Body of pancreas (tissue), 4 donors: Measurements from ENCODE around the gene KRTAP4-16. TPM values are rescaled to one million over a fixed set of nuclear protein-coding genes. Genes with fewer than 3 reads are reported as not detected.

ENCODE experiments used
- ATAC-seq: fragments of 150-250 bp; one replicate; pipeline ENCODE4 v1.9.1; 2016
- DNase-seq, 4 donors: peaks; one replicate each; pipeline ENCODE4 v3.0.0-alpha.2; 2019
- H3K27ac ChIP-seq, 4 donors: fragments of 200-600 bp; sonication (generic); 1 replicate in 3 of 4; 2 replicates in 1 of 4; pipeline versions ENCODE4 v1.5.1 to v1.6.1; 2016 to 2019; ENCODE audit warnings: mild to moderate bottlenecking in 1 of 4, mixed read lengths in 1 of 4, moderate library complexity in 1 of 4
- H3K27me3 ChIP-seq, 2 donors: fragments of 200-600 bp; sonication (generic); one replicate each; pipeline ENCODE4 v1.6.0; 2016; ENCODE audit warnings: mild to moderate bottlenecking in 1 of 2
- H3K36me3 ChIP-seq, 2 donors: fragments of 200-600 bp; sonication (generic); replicated peaks in 1 of 2; 2 replicates each; pipeline ENCODE4 v1.5.1; 2016; ENCODE audit warnings: low read depth in 2 of 2; ENCODE audit not compliant: insufficient read depth in 1 of 2
- H3K4me1 ChIP-seq: fragments of 200-600 bp; sonication (generic); one replicate; pipeline ENCODE4 v1.6.0; 2016
- H3K4me3 ChIP-seq, 2 donors: fragments of 200-600 bp; sonication (generic); 1 replicate in 1 of 2; 2 replicates in 1 of 2; pipeline ENCODE4 v1.5.1; 2016 to 2019
- H3K9me3 ChIP-seq, 3 donors: fragments of 200-600 bp; sonication (generic); 1 replicate in 2 of 3; 2 replicates in 1 of 3; pipeline ENCODE4 v1.5.1; 2016
- POLR2A ChIP-seq, 3 donors: fragments of 450-650 bp; IDR thresholded peaks; one replicate each; pipeline ENCODE4 v1.6.1; 2016; ENCODE audit warnings: antibody characterized with exemption in 3 of 3, mild to moderate bottlenecking in 2 of 3
- WGBS, 2 donors: methylation state at CpG; one replicate each; pipeline ENCODE4 v1.1.5; 2017; 5-methylcytosine and 5-hydroxymethylcytosine counted together
- intact Hi-C: fragments of 100-400 bp; cut with DNase I; formaldehyde crosslinking; loops from one replicate; pipeline ENCODE4 v1.15.1; 2023
- total RNA-seq, 2 donors: library from RNA; depleted of rRNA; stranded (reverse); fragments of >200 nt; gene quantifications; one replicate each; pipeline ENCODE4 v1.1.0, GENCODE V29; 2016
- TF ChIP-seq, protein P1 (sequence below), 7 experiments: fragments of 450-650 bp in 4 of 7; fragments of 200-600 bp in 3 of 7; sonication (generic) in 3 of 7; IDR thresholded peaks; one replicate each; pipeline ENCODE4 v1.5.1; 2016 to 2019; ENCODE audit warnings: antibody characterized with exemption in 7 of 7

Gene KRTAP4-16
- total RNA-seq, 2 donors from 2014 or later, result not detected

DNA sequence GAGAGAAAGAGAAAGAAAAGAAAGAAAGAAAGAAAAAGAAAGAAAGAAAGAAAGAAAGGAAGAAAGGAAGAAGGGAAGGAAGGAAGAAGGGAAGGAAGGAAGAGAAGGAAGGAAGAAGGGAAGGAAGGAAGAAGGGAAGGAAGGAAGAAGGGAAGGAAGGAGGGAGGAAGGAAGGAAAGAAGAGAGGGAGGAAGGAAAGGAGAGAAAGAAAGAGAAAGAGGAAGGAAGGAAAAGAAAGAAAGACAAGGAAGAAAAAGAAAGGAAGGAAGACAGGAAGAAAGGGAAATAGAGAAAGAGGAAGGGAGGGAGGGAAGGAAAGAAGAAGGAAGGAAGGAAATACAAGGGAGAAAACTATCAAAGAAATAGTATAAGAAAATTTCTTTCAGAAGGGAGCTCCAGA lies 25.2 kb downstream of the KRTAP4-16 start:
- H3K27ac ChIP-seq, result no peak overlapping the region
- H3K36me3 ChIP-seq, result no peaks in the 10 kb centered on the region
- H3K9me3 ChIP-seq, result no peaks in the 10 kb centered on the region
- intact Hi-C loops, result no loop called here
- no peak for DNase-seq
- no peaks in the 10 kb centered on the region for H3K27me3 ChIP-seq
- no peak for ATAC-seq
- H3K4me1 ChIP-seq, result no peaks in the 10 kb centered on the region
- H3K4me3 ChIP-seq, result no peak overlapping the region
- TF ChIP-seq, protein P1, sequence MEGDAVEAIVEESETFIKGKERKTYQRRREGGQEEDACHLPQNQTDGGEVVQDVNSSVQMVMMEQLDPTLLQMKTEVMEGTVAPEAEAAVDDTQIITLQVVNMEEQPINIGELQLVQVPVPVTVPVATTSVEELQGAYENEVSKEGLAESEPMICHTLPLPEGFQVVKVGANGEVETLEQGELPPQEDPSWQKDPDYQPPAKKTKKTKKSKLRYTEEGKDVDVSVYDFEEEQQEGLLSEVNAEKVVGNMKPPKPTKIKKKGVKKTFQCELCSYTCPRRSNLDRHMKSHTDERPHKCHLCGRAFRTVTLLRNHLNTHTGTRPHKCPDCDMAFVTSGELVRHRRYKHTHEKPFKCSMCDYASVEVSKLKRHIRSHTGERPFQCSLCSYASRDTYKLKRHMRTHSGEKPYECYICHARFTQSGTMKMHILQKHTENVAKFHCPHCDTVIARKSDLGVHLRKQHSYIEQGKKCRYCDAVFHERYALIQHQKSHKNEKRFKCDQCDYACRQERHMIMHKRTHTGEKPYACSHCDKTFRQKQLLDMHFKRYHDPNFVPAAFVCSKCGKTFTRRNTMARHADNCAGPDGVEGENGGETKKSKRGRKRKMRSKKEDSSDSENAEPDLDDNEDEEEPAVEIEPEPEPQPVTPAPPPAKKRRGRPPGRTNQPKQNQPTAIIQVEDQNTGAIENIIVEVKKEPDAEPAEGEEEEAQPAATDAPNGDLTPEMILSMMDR (IDR thresholded peaks at IDR 0.05), result no peak
- TF ChIP-seq POLR2A (IDR thresholded peaks at IDR 0.05), result no peak

DNA sequence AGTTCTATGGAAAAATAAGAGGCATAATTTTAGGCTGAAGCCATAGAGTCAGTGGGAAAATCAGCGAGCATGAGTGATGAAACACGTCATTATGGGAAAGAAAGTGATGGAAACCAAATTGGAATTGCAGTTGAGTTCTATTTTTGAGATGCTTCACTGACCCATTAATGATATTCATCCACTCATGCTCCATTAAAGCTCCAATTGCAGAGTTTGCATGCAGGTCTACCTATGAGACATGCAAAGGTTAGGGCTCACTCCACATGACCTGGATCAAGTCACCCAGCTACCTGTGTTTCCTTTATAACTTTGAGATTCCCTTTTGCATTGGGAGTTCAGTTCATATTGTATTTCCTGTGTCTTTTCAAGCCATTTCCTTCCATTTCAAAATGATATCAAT lies 28.3 kb downstream of the KRTAP4-16 start:
- no peak for TF ChIP-seq POLR2A (IDR thresholded peaks at IDR 0.05)
- TF ChIP-seq, protein P1 (IDR thresholded peaks at IDR 0.05), result no peak
- Histone ChIP-seq H3K9me3 (no peaks in the 10 kb centered on the region), H3K27ac (no peak overlapping the region), H3K27me3 (no peaks in the 10 kb centered on the region), H3K36me3 (no peaks in the 10 kb centered on the region), H3K4me3 (no peak overlapping the region), H3K4me1 (no peaks in the 10 kb centered on the region)
- DNase-seq, result no peak
- 91 to 92% methylated on average over 2 of the region's 2 CpGs for whole genome bisulfite sequencing, 2 donors
- no peak for ATAC-seq
- intact Hi-C loops, result no loop called here

DNA sequence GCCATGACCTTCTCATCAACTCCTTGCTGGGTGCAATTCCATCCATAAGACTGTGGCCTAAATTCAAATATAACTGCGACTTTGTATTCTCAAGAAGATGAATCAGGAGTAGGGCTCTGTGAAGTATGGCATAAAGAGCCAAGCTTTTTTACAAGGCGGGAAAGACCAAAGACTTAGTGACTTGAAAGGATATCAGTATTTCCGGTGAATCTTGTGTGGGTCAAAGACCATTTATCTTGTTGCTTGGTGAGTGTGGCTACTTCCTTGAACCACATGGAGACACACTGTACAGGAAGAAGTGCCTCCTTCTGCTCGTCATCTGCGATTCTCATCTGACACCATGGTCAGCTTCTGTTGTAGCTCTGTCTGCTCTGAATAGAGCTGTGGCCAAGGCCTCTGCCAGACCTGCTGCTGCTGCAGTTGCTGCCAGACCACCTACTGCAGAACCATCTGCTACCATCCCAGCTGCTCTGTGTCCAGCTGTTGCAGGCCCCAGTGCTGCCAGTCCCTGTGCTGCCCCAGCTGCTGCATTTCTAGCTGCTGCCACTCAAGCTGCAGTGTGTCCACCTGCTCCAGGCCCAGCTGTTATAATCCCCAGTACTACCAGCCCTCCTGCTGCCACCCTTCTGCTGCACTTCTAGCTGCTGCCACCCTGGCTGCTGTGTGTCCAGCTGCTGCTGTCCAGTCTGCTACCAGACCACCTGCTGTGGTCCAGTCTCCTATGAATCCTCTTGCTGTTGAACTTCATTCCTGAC lies 30.2 kb downstream of the KRTAP4-16 start:
- no peak overlapping the region for H3K27ac ChIP-seq
- no peaks in the 10 kb centered on the region for H3K4me1 ChIP-seq
- ATAC-seq, result peak; percentile 24
- no peaks in the 10 kb centered on the region for H3K9me3 ChIP-seq
- no peak for DNase-seq
- H3K27me3 ChIP-seq, result no peaks in the 10 kb centered on the region
- TF ChIP-seq POLR2A (IDR thresholded peaks at IDR 0.05), result no peak
- TF ChIP-seq, protein P1 (IDR thresholded peaks at IDR 0.05), result no peak
- WGBS, 2 donors, result 81 to 87% methylated on average over 5 of the region's 5 CpGs
- intact Hi-C loops, result no loop called here
- H3K36me3 ChIP-seq, result no peaks in the 10 kb centered on the region
- no peak overlapping the region for H3K4me3 ChIP-seq

DNA sequence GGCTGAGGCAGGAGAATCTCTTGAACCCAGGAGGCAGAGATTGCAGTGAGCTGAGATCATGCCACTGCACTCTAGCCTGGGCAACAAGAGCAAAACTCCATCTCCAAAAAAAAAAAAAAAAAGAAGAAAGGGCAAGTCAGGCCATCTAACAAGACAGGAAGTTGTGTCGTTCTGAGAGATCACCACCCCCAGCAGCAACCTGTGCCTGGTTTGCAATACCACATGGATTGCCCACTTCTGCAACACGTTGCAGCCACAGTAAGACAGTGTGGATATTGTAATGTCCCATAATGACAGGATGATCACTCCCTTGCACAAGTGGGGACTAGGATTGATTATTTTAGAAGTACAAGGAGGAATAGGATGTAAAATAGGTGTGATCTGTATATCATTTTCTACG lies 33.0 kb downstream of the KRTAP4-16 start:
- H3K4me1 ChIP-seq, result no peaks in the 10 kb centered on the region
- 68 to 70% methylated on average over 3 of the region's 3 CpGs for WGBS, 2 donors
- ATAC-seq (no peak), DNase-seq (no peak)
- H3K9me3 ChIP-seq, result no peaks in the 10 kb centered on the region
- TF ChIP-seq, protein P1 (IDR thresholded peaks at IDR 0.05), result no peak
- TF ChIP-seq POLR2A (IDR thresholded peaks at IDR 0.05), result no peak
- no peak overlapping the region for H3K27ac ChIP-seq
- H3K27me3 ChIP-seq, result no peaks in the 10 kb centered on the region
- no peak overlapping the region for H3K4me3 ChIP-seq
- H3K36me3 ChIP-seq, result no peaks in the 10 kb centered on the region
- intact Hi-C loops, result no loop called here

DNA sequence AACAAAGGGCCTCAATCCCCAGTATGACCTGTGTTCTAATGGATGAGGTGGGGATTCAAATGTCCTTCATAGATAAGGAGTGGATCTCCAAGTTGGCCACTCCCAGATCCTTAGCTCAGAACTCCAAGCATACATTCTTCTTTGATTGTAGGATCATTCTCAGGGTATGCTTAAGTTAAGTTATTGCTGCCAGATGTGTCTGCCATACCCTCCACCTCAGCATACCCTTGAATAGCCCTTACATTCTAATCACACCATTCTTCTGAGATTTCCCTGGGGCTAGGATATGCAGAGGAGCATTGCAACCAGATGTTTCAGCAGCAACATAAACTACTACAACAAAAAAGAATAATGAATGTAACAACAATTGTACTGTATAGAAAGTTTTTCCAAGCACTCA lies 34.7 kb downstream of the KRTAP4-16 start:
- H3K27ac ChIP-seq, result no peak overlapping the region
- no peak overlapping the region for H3K4me3 ChIP-seq
- H3K27me3 ChIP-seq, result no peaks in the 10 kb centered on the region
- TF ChIP-seq, protein P1 (IDR thresholded peaks at IDR 0.05), result no peak
- no peak for TF ChIP-seq POLR2A (IDR thresholded peaks at IDR 0.05)
- H3K36me3 ChIP-seq, result no peaks in the 10 kb centered on the region
- no peaks in the 10 kb centered on the region for H3K9me3 ChIP-seq
- no peak for DNase-seq
- H3K4me1 ChIP-seq, result no peaks in the 10 kb centered on the region
- no peak for ATAC-seq
- intact Hi-C loops, result no loop called here
